HG03196 (cell line): ENCODE results near the gene ARHGAP27.
"Not testable (repeated sequence)": the region's sequence is repeated elsewhere in the genome, so short reads cannot be mapped to it uniquely, and the experiment has no call there.

Source experiments
- ATAC-seq: cut with Tn5 transposase; IDR thresholded peaks from one replicate; pipeline ENCODE4 v1.9.1; 2021; ENCODE audit not compliant: unreplicated experiment

Gene ARHGAP27

GRCh38 chr17:45366691-45367090 is 66.0 kb downstream of the ARHGAP27 start:
- ATAC-seq: no peak

GRCh38 chr17:45366049-45366448 is 66.6 kb downstream of the ARHGAP27 start:
- ATAC-seq: no peak

GRCh38 chr17:45364531-45365390 is 67.9 kb downstream of the ARHGAP27 start:
- no peak for ATAC-seq

GRCh38 chr17:45363498-45363897 is 69.2 kb downstream of the ARHGAP27 start:
- ATAC-seq: no peak

GRCh38 chr17:45361976-45362375 is 70.7 kb downstream of the ARHGAP27 start:
- no peak for ATAC-seq

- no peak for ATAC-seq
These were observed 71.2 kb downstream of the ARHGAP27 start for GRCh38 chr17:45361451-45361850.

GRCh38 chr17:45357364-45357997 is 75.2 kb downstream of the ARHGAP27 start:
- no peak for ATAC-seq

- no peak for ATAC-seq
These were observed 77.6 kb downstream of the ARHGAP27 start for GRCh38 chr17:45355087-45355486.

GRCh38 chr17:45353043-45353442 is 79.6 kb downstream of the ARHGAP27 start:
- ATAC-seq: no peak

- no peak for ATAC-seq
These were observed 80.8 kb downstream of the ARHGAP27 start for GRCh38 chr17:45351831-45352230.

- no peak for ATAC-seq
These were observed 85.2 kb downstream of the ARHGAP27 start for GRCh38 chr17:45347444-45347843.

- no peak for ATAC-seq
These were observed 86.3 kb downstream of the ARHGAP27 start for GRCh38 chr17:45346216-45347015.

- ATAC-seq: no peak
These were observed 87.0 kb downstream of the ARHGAP27 start for GRCh38 chr17:45345554-45346215.

- ATAC-seq: no peak
These were observed 87.5 kb downstream of the ARHGAP27 start for GRCh38 chr17:45345246-45345553.

GRCh38 chr17:45343967-45344664 is 88.6 kb downstream of the ARHGAP27 start:
- not testable (repeated sequence) for ATAC-seq
